Sciatic nerve (tissue), 2 donors: ENCODE data around the gene OR4D9. TPM values are rescaled to one million over a fixed set of nuclear protein-coding genes. Genes with fewer than 3 reads are reported as not detected.
A peak's percentile ranks its signal among the peaks of the same experiment; 100 is the strongest.
"Not testable (repeated sequence)": the region's sequence is repeated elsewhere in the genome, so short reads cannot be mapped to it uniquely, and the experiment has no call there.

ENCODE experiments used
- ATAC-seq: fragments of 200-7000 bp; cut with Tn5 transposase; one replicate; pipeline ENCODE4 v1.9.1; 2020; ENCODE audit warnings: mild to moderate bottlenecking, moderate library complexity
- DNase-seq: peaks from one replicate; pipeline ENCODE4 v3.0.0-alpha.2; 2020; ENCODE audit warnings: low spot score
- intact Hi-C: fragments of 100-400 bp; cut with DNase I; formaldehyde crosslinking; loops from one replicate; pipeline ENCODE4 v1.14.2; 2022
- total RNA-seq: library from RNA; stranded (reverse); fragmentation: NEBNext Ultra II Directional; extraction: Animal tissue kit (Norgen Biotek cat#: 25700); gene quantifications from one replicate; pipeline ENCODE4 v1.2.1, GENCODE V29; 2021
- donor health status: DM: no; HTN: no; CAD: no.
- donor health status: DM: no; HTN: no; CAD: no.

OR4D9 gene
- not detected for total RNA-seq

DNA sequence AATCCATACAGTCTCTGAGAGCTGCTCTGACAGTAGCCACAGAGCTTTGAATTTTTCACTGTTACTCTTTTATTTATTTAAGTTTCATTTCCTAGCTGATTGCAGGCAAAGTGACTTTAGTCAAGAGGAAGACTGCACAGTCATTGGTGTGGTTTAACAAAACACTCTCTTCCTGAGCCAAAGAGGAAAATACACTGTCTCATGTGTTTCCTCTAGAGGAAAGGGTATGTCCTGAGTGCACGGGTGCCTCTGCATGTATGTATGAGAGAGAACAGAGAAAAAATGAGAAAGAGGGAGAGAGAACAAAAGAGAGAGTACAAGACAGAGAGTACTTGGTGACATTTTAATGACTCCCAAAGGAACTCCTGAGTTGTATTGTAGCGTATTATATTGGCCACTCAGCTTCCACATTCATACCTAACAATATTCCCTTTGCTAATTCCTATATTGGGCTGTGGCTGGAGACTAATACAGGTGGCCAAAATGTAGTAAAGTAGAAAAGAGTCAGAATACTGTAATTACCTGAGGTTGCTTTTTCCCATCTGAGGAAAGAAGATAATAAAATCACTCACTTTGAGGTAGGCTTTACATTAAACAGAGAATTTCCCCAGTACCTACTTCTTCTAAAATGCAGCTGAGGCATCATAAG, at the start of gene OR4D9:
Gene OR4D9, plus strand, starts transcription at position 599 of the 649 bp plus-strand sequence. CDS start 3,374 bp downstream, outside the sequence.
- intact Hi-C loops, result no loop called here
- ATAC-seq (peak; percentile 65), DNase-seq (no peak)

DNA sequence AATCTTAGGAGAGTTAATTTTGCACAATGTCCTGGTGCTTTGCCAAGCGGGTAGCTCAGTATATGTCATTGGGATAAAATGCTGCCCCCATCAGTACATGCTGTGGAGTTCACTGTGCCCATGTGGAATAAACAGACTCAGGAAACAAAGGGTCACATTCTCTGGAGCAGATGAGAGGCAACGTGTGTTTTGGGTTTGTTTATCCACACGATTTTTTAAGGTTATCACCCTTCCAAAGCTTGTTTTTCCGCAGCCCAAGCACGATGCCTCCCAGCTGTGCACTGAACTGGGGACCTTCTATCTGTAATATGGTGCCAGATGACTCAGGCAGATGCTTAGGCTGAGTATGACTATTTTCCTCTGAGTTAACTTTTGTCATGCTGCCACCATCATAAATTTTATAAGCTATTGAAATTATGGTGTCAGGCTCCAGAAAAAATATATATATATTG, 48.1 kb upstream of the OR4D9 start:
- ATAC-seq (peak; percentile 99), DNase-seq (peak; percentile 71)
- intact Hi-C loops, result no loop called here

DNA sequence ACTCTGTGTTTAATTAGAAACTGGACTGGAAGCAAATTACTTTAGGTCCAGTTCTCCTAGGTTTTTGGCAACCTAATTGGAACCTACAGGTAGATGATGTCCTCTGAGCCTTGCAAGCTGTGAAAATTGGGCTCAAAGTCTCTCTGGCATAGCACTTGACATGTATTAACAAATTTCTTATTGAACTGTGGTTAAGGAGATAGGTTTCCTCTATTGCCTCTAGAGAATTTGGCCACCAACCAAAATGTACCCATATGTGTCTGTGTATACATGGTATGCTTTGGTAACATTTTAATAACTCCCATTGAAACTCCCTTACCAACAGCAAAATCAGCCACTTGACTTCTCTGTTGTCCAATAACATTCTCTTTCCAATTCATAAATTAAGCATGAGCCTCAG, 38.3 kb upstream of the OR4D9 start, which contains the start of gene OR4D10:
Gene OR4D10, plus strand, starts transcription at position 301 of the 400 bp plus-strand sequence. CDS start 4,115 bp downstream, outside the sequence.
- ATAC-seq (no peak), DNase-seq (no peak)
- intact Hi-C loops, result no loop called here

- DNase-seq, result no peak
- intact Hi-C loops, result no loop called here
- ATAC-seq, result no peak
Measured at GRCh38 chr11:59475176-59475575, 36.2 kb upstream of the OR4D9 start.

DNA sequence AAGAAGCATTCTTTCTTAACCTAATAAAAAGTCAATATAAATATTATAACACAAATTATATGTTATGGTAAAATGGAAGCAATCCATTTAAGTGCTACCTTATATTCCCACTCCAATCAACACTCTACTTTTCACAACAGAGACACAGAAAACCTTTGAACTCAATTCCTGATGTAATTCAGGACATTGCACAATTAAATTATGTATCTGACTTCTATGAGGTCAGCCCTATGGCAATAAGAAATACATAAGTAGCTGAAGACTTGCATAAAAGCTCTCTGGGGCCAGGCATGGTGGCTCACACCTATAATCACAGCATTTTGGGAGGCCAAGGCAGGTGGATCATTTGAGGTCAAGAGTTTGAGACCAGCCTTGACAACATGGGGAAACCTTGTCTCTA, 31.4 kb upstream of the OR4D9 start:
- intact Hi-C loops, result no loop called here
- ATAC-seq, result no peak

DNA sequence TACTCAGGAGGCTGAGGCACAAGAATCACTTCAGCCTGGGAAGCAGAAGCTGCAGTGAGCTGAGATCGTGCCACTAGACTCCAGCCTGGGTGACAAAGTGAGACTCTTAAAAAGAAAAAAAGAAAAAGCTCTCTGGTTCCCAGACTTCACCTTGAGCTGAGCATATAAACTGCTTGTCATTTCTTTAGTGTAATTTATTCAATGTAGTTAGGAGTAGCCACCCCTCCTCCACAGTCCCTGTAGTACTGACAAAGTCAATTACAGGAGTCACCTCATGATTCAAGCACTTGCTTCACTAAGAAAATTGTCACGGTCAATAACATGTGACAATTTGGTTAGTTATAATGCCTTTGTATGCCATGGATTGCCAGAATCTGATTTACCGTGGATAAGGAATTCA, 31.0 kb upstream of the OR4D9 start:
- intact Hi-C loops, result no loop called here
- ATAC-seq (no peak), DNase-seq (no peak)

More for the DNA sequence above, 31.4 kb upstream of the OR4D9 start:
- DNase-seq, result no peak

- intact Hi-C loops, result no loop called here
- no peak for DNase-seq
- ATAC-seq, result no peak
Measured at GRCh38 chr11:59501931-59502330, 9.4 kb upstream of the OR4D9 start.

- intact Hi-C loops, result no loop called here
- ATAC-seq, result no peak
- no peak for DNase-seq
Measured at GRCh38 chr11:59503276-59503675, 8.1 kb upstream of the OR4D9 start, which contains the start of gene OR4D11. OR4D11 (plus strand) TSS chr11:59503576; CDS start chr11:59503576, 0 bp downstream.

DNA sequence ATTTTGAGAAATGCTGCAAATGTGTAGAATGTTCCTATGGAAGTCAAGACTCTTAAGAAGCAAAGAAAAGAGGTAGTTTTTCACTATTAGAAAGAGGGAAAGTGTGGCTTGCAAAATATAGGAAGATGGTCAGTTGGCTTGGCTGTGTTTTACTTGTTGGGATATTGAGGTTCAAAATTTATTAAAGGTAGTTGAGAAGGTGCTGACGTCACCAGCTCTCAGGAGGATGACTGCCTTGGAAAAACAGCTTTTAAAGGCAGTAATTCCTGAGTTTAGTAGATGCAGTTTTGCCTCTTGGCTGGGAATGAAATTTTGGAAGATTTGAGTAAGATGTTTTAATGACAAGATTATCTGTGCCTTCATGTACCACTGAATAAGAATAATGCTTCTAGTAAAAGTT, 336 bp downstream of the OR4D9 start:
- DNase-seq (no peak), ATAC-seq (no peak)
- intact Hi-C loops, result no loop called here

DNA sequence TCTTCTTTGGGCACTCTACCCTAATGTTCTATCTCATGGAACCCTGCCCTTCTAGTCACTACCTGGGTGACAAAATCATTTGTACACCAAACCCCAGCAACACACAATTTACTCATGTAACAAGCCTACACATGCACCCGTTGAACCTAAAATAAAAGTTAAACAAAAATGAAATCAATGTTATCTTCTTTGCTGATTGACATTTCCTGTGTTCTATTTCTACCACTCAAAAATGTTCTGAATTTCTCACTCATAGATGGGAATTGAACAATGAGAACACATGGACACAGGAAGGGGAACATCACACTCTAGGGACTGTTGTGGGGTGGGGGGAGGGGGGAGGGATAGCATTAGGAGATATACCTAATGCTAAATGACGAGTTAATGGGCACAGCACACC, 8.8 kb downstream of the OR4D9 start:
- intact Hi-C loops, DNase-seq, ATAC-seq: not testable (repeated sequence)

GRCh38 chr11:59520741-59521140, 9.4 kb downstream of the OR4D9 start:
- intact Hi-C loops, result no loop called here
- ATAC-seq, result no peak
- DNase-seq, result no peak

- intact Hi-C loops, result no loop called here
- ATAC-seq (no peak), DNase-seq (no peak)
Measured at GRCh38 chr11:59523541-59523940, 12.2 kb downstream of the OR4D9 start.

- ATAC-seq (no peak), DNase-seq (no peak)
- intact Hi-C loops, result no loop called here
Measured at GRCh38 chr11:59528711-59529110, 17.4 kb downstream of the OR4D9 start.

GRCh38 chr11:59532620-59533019, 21.3 kb downstream of the OR4D9 start:
- ATAC-seq (no peak), DNase-seq (no peak)
- intact Hi-C loops, result no loop called here

DNA sequence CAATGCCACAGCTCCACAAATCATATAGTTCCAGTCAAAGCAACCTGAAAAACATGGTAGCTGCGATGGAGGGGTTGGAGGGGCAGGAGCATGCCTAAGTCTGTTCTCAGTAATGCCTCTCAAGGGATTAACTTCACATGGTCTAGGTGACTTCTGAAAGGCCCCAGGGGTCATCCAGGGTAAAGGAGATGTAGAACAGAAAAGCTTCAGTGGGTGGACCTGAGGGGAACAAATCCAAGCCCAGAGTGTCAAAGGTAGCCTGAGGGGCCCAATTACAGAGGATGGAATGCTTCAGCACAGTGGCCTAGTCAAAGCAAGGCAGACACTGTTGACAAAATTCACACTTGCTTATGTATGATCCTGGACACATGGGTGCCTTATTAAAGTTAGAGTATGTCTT, 23.3 kb downstream of the OR4D9 start:
- ATAC-seq, result no peak
- no peak for DNase-seq
- intact Hi-C loops, result no loop called here

- ATAC-seq, result no peak
- no peak for DNase-seq
- intact Hi-C loops, result no loop called here
Measured at GRCh38 chr11:59542142-59542810, 30.9 kb downstream of the OR4D9 start.

- intact Hi-C loops, ATAC-seq, DNase-seq: not testable (repeated sequence)
Measured at GRCh38 chr11:59543713-59544112, 32.4 kb downstream of the OR4D9 start.

GRCh38 chr11:59544869-59545178, 33.5 kb downstream of the OR4D9 start:
- ATAC-seq, result no peak
- intact Hi-C loops, result no loop called here
- no peak for DNase-seq

DNA sequence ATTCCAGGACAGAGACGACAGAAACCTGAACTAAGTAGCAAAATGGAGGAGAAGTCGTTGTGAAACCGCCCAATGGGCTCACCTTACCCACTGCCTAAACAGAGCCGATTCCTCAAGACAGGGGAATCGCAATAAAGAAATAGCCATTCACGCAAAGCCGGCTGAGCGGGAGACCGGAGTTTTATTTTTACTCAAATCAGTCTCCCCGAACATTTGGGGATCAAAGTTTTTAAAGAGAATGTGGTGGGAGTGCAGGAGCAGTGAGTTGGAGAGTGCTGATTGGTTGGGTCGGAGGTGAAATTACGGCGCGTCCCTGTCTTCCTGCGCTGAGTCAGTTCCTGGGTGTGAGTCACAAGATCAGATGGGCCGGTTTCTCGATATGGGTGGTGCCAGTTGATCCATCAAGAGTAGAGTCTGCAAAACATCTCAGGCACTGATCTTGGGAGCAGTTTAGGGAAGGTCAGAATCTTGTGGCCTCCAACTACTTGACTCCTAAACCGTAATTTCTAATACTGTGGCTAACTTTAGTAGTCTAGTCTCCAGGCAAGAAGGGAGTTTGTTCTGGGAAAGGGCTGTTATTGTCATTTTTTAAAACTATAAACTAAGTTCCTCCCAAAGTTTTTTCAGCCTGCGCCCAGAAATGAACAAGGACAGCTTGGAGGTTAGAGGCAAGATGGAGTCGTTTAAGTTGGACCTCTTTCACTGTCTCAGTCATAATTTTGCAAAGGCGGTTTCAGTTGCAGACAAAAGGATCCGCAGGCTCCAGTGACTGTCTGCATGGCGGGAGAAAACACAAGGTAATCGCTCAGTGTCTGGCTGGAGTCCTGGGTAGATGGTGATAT, 34.1 kb downstream of the OR4D9 start:
- intact Hi-C loops, result no loop called here

More for the DNA sequence above, 34.1 kb downstream of the OR4D9 start:
- DNase-seq (no peak), ATAC-seq (no peak)
